Stimulated activated CD8-positive, alpha-beta memory T cell treated with anti-CD3 and anti-CD28 coated beads, Interleukin-12 subunit alpha, Interleukin-12 subunit beta, amount 100 ng/mL, for 24 hours (primary cell): ENCODE results near the gene AACS.
"Not testable (repeated sequence)": the region's sequence is repeated elsewhere in the genome, so short reads cannot be mapped to it uniquely, and the experiment has no call there.

Source experiments
- DNase-seq: peaks from one replicate; pipeline ENCODE4 v3.0.0-alpha.2; 2020; ENCODE audit errors: extremely low read depth

The AACS gene

GRCh38 chr12:125092108-125092871 lies 27.1 kb downstream of the AACS start:
- no peak for DNase-seq

GRCh38 chr12:125092872-125093680 lies 27.8 kb downstream of the AACS start:
- DNase-seq = no peak

- no peak for DNase-seq
Observed at GRCh38 chr12:125093681-125094330, 28.6 kb downstream of the AACS start.

GRCh38 chr12:125096894-125097293 lies 31.7 kb downstream of the AACS start:
- DNase-seq = no peak

- no peak for DNase-seq
Observed at GRCh38 chr12:125097427-125097826, 32.2 kb downstream of the AACS start.

DNA sequence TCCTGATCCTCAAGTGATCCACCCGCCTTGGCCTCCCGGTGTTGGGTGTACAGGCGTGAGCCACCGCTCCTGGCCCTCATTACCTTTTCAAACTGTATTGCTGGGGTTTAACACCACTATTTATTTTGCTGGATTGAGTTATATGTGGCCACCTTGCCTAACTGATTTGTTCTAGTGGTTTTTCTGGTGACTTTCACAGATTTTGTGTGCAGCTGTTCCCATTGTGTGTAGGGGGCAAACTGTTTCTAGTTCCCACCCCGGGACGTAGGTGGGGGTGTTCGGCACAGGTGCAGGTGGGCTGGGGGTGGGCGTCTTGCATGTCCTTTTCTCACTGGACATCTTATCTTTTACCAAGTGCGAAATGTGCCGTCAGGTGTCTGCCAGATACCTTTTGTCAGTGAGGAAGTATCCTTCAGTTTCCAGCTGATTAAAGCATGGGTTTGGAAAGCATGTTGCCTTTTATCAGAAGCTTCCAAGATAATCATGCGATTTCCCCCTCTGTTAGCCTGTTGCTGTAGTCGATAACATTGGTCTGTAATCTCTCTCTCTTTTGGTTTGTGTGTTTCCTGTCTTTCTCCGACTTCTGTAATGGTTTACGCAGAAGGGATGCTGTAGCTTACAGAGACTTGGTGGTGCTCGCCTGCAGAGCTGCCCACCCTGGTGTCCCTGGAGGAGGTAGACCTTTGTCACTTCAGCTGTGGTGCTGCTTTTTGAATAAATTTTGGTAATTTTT lies 33.6 kb downstream of the AACS start:
- no peak for DNase-seq

GRCh38 chr12:125099409-125099782 lies 34.2 kb downstream of the AACS start:
- no peak for DNase-seq

DNA sequence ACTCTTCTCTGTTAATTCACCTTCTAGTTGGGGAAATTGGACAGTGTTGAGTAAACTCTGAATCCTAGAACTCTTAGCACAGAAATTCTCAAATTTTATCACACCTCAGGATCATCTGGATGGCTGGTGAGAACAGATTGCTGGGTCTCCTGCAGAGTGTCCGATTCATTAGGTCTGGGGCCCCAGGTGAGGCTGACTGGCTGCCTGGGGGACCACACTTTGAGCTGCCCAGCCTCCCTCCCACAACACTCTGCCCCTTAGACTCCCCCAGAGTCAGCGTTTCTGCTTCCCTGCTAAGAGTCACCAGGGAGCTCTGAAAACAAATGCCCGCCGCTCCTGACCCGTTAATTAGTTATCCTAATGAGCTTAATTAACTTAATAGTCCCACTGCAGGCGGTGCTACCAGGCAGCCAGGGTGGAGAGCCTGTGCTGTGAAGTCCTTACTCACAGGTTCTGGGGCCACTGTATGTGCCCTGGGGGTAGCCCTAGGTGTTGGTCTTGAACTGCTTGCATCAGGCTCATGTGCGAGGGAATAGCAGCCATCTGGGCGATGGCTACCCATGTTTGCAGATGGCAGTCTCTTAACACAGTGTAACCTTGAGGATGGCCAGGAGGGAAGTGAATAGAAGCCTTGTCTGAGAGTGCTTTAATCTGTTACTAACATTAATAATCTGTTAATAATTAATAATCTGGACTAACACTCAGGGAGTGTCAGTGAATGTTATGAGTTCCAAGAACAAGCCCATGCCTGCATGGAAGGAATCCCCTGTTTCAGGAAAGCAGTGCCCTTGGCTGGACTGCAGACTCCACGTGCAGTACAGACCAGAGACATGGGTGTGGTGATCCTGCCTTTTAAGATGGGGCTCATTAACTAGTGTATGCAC lies 35.6 kb downstream of the AACS start:
- no peak for DNase-seq

DNA sequence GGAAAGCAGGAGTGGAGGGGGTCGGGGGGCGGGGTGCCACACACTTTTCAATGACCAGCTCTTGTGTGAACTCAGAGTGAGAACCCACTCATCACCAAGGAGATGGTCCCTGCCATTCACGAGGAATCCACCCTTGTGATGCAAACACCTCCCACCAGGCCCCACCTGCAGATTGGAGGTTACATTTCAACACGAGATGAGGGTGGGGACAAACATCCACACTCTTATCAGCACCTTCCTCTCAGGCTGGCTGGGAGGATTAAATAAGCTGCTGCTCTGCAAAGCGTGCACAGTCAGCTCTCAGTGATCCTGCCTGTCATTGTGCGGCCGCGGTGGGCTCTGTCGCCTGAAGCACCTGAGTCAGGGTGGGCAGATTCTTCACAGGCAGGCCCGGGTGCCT lies 39.7 kb downstream of the AACS start:
- DNase-seq = no peak

- DNase-seq = no peak
Observed at GRCh38 chr12:125105600-125105999, 40.4 kb downstream of the AACS start.

DNA sequence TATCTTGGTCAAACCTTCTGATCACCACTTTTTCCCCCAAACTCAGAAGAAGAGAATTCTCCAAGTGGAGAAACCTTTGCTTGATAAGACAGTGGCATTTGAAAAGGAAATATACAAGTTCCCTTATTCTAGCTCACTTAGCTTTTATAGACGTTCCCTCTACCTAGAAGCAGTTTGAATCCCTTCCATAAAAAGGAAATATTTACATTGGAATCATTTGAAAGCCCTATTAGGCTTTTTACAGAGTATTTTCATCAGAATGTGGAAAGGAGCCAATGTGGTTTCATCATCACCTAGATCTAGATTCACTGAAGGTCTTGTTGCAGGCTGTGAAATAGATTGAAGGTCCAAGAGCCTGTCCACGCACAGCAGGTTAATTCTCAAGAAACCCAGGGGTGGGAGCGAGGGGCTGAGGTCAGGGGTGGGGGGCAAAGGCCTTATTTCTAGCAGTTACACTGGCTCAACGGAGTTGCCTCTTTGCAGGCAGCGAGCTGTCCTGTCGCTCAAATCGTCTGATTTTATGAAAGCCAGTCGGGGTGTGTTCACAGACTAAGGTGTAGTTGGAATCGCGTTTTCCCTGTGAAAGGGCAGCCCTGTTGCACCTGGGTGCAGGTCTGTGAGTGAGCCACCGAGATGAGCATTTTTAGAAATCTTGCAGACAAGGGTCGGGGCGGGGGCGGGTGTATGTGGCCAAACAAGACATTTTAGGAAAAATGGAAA lies 45.6 kb downstream of the AACS start:
- no peak for DNase-seq

- no peak for DNase-seq
Observed at GRCh38 chr12:125111403-125111802, 46.2 kb downstream of the AACS start.

- DNase-seq = not testable (repeated sequence)
Observed at GRCh38 chr12:125112614-125113013, 47.4 kb downstream of the AACS start.

DNA sequence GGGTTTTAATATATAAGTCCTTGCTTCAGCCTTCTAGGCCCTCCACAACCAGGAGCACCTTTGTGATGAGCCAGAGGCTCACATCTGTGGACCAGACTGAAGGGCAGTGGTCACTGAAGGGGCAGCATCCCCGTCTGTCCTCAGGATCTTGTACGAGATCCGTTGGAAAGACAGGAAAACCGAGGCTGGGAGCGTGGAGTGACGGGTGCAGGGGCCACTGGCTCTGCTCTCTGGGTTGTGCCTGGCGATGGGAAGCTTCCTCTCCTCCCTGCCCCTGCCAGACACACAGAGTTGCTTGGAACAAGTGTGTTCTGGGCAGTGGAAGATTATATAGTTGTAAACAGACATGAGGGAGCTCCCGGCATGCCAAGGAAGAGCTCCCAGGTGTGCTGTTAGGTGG lies 48.0 kb downstream of the AACS start:
- DNase-seq = no peak

DNA sequence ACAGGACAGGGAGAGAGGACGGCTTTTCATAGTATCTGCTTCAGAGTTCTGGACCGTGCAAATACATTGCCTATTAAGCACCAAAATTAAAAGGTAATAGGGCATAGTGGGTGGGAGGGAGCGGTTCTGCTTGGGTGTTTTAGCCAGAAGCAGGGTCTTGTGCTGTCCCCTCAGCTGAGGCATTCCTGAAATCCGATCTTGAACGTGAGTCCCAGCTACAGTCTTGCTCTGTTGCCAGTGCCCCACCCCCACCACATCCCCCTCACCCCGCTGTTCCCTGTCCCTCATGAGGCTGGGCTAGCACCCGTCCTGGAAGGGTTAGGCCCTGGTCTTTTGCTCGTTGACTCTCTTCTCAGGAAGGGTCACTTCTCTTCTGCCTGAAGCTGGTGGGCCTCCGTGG lies 48.6 kb downstream of the AACS start:
- no peak for DNase-seq

DNA sequence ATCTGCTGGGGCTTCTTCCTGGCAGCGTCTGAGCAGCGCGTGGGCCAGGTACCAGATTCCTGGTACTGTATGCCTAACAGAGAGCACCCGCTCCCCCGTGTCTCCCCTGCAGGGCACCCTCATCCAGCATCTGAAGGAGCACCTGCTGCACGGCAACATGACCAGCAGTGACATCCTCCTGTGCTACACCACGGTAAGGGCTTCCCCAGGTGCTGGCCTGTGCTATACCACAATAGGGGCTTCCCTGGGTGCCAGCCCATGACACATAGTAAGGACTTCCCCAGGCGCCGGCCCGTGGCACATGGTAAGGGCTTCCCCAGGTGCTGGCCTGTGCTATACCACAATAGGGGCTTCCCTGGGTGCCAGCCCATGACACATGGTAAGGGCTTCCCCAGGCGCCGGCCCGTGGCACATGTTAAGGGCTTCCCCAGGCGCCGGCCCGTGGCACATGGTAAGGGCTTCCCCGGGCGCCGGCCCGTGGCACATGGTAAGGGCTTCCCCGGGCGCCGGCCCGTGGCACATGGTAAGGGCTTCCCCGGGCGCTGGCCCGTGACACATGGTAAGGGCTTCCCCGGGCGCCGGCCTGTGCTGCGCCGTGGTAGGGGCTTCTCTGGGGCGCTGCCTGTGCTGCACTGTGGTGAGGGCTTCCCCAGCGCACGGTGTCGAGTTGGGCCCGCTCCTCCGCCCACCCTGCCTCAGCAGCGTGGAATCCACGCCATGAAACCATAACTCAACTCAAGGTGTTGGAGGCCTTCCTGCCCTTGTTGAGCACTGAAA lies 49.3 kb downstream of the AACS start:
- DNase-seq = no peak

DNA sequence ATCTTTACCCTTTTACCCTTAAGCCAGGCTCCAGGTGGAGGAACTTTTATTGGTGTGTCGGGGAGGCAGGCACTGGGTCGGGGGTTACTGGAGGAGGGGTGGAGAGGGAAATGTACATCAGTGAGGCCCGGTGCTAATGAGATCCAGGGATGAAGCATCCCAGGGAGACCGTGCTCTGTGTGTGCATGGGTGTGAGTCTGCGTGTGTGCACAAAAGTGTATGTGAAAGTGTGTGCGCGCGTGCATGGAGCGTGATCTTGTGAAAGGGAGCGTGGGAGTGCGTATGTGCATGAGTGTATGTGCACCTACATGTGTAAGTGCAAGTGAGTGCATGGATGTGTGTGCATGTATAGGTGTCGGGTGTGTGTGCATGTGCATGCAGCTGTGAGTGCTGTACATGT lies 55.3 kb downstream of the AACS start:
- no peak for DNase-seq

DNA sequence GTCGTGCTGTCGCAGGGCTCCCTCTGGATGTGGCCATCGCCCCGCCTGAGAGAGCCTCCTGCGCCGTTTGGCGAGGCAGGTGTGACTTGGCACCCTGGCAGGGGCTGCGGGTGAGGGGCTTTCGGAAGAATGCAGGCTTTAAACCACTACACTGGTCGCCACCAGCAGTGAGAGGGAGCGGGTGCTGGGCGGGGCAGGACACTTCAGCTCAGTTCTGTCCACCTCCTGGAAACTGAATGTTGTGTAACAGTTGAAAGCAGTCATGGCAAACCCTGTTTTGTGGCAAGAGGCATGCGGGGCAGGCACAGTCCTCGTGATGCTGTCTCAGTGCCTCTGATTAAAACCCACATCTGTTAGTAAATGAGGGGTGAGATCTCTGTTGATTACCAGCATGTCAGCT lies 55.9 kb downstream of the AACS start:
- DNase-seq = no peak

DNA sequence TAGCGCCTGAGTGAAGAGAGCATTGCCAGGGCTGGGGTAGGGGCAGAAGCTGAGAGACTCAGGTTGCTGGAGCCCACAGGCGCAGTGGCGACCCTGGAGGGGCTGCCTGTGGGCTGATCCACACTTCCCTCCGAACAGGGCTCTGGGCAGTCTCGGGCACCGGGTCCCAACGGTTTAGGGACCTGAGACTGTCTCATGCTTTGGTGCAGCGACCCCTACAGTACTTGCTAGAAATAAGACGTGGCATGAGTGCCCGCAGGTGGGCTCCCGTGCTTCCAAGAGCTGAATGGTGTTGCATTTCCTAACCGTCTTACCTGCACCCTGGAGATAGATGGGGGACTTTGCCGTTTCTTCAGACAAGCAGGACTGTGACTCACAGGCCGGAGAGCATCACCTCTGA lies 57.4 kb downstream of the AACS start:
- DNase-seq = no peak
